ENCODE data around the gene BMAL2. TPM values are rescaled to one million over a fixed set of nuclear protein-coding genes. Genes with fewer than 3 reads are reported as not detected.

BMAL2 gene
- polyA plus RNA-seq, 2 of the 4 experiments (the other 2 are of a cell fraction) = 13.5 to 23.1 TPM

GRCh38 chr12:27296674-27297073 is 36.0 kb upstream of the BMAL2 start:
- no peak overlapping the region for H3K4me3 ChIP-seq
- 79% methylated on average over 6 of the region's 6 CpGs for WGBS (ENCODE audit: missing lambda C conversion rate)
- TF ChIP-seq ZNF302 (CRISPR knock-in tag; IDR thresholded peaks at IDR 0.05) (no peak), JUN (IDR thresholded peaks at IDR 0.05) (no peak), RFX5 (IDR thresholded peaks at IDR 0.05) (no peak), TFCP2L1 (CRISPR knock-in tag; IDR thresholded peaks at IDR 0.05) (no peak), MYC (IDR thresholded peaks at IDR 0.05; ENCODE audit: borderline replicate concordance, low read length) (no peak)
- ChIA-PET CTCF (interaction anchor here (0.9 to 4.5 kb wide), 5 partner anchors 9 to 283 kb away, joined by 3 to 24 read pairs (median 4); partner anchors contain the start of gene TM7SF3), POLR2A (no interaction called here)
- FAIRE-seq (no peak), DNase-seq (ENCODE audit: low read depth in 1 of 2, low spot score in 1 of 2) (no peak), ATAC-seq (no peak)
- no peak overlapping the region for H3K4me2 ChIP-seq
- H3K27ac ChIP-seq = no peak overlapping the region
- no peaks in the 10 kb centered on the region for H3K9me3 ChIP-seq
- no peaks in the 10 kb centered on the region for H3K4me1 ChIP-seq

GRCh38 chr12:27297566-27297965 is 35.1 kb upstream of the BMAL2 start:
- Histone ChIP-seq H3K27ac (no peak overlapping the region), H3K4me3 (no peak overlapping the region), H3K4me2 (no peak overlapping the region), H3K4me1 (no peaks in the 10 kb centered on the region), H3K9me3 (no peaks in the 10 kb centered on the region)
- FAIRE-seq (no peak), ATAC-seq (no peak), DNase-seq (ENCODE audit: low read depth in 1 of 2, low spot score in 1 of 2) (no peak)
- TF ChIP-seq HMGXB4 (CRISPR knock-in tag; IDR thresholded peaks at IDR 0.05; ENCODE audit: borderline replicate concordance) = no peak
- no peak for TF ChIP-seq TFCP2L1 (CRISPR knock-in tag; IDR thresholded peaks at IDR 0.05)
- TF ChIP-seq MAX (IDR thresholded peaks at IDR 0.05) = no peak
- TF ChIP-seq FOSB (CRISPR knock-in tag; IDR thresholded peaks at IDR 0.05) = no peak
- no peak for TF ChIP-seq RAD21 (conservative IDR thresholded peaks at IDR 0.05 in 1 of 2, IDR thresholded peaks at IDR 0.05 in 1 of 2)
- no peak for TF ChIP-seq ZFP36 (IDR thresholded peaks at IDR 0.05; ENCODE audit: borderline replicate concordance, partially characterized antibody)
- no peak for TF ChIP-seq FOXS1 (CRISPR knock-in tag; IDR thresholded peaks at IDR 0.05)
- TF ChIP-seq HES2 (IDR thresholded peaks at IDR 0.05) = no peak
- TF ChIP-seq, protein P1, sequence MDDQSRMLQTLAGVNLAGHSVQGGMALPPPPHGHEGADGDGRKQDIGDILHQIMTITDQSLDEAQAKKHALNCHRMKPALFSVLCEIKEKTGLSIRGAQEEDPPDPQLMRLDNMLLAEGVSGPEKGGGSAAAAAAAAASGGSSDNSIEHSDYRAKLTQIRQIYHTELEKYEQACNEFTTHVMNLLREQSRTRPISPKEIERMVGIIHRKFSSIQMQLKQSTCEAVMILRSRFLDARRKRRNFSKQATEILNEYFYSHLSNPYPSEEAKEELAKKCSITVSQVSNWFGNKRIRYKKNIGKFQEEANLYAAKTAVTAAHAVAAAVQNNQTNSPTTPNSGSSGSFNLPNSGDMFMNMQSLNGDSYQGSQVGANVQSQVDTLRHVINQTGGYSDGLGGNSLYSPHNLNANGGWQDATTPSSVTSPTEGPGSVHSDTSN (IDR thresholded peaks at IDR 0.05) = no peak
- TF ChIP-seq RARB (CRISPR knock-in tag; IDR thresholded peaks at IDR 0.05) = no peak
- TF ChIP-seq, protein P2, sequence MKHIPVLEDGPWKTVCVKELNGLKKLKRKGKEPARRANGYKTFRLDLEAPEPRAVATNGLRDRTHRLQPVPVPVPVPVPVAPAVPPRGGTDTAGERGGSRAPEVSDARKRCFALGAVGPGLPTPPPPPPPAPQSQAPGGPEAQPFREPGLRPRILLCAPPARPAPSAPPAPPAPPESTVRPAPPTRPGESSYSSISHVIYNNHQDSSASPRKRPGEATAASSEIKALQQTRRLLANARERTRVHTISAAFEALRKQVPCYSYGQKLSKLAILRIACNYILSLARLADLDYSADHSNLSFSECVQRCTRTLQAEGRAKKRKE (CRISPR knock-in tag; IDR thresholded peaks at IDR 0.05; ENCODE audit: low read depth) = no peak
- TF ChIP-seq POLR2AphosphoS2 (conservative IDR thresholded peaks at IDR 0.05; ENCODE audit: low read length) = no peak
- ChIA-PET POLR2A (no interaction called here), CTCF (interaction anchor here (0.9 to 4.5 kb wide), 3 partner anchors 9 to 282 kb away, joined by 3 to 24 read pairs (median 4); no protein-coding TSS in a partner anchor)
- WGBS (ENCODE audit: missing lambda C conversion rate) = 72% methylated on average over 4 of the region's 4 CpGs

- FAIRE-seq = no peak
- POLR2A ChIA-PET = no interaction called here
- Histone ChIP-seq H3K9me3 (no peaks in the 10 kb centered on the region), H3K4me1 (peaks cover 10% of the 10 kb centered on the region; the same call in 2 of the 3 replicates), H3K4me3 (no peak overlapping the region), H3K27ac (no peak overlapping the region), H3K4me2 (no peak overlapping the region)
- CTCF ChIA-PET = interaction anchor here (10.6 kb wide), 1 partner anchor 283 kb away, joined by 104 read pairs; the partner anchor contains the start of gene TM7SF3
- TF ChIP-seq POLR2A (IDR thresholded peaks at IDR 0.05; ENCODE audit: low read length) (no peak), MAZ (IDR thresholded peaks at IDR 0.05; ENCODE audit: borderline replicate concordance, low read depth, low read length) (no peak), HEYL (CRISPR knock-in tag; IDR thresholded peaks at IDR 0.05) (no peak)
- no peak for DNase-seq (ENCODE audit: low read depth in 1 of 2, low spot score in 1 of 2)
- WGBS (ENCODE audit: missing lambda C conversion rate) = 90% methylated on average over 1 of the region's 1 CpG
- ATAC-seq = no peak
Observed at GRCh38 chr12:27299102-27299501, 33.5 kb upstream of the BMAL2 start.
